Measurements from ENCODE around the gene TCP11. TPM values are rescaled to one million over a fixed set of nuclear protein-coding genes. Genes with fewer than 3 reads are reported as not detected.

The TCP11 gene
- 0.05 and 0.16 TPM in 2 replicates for polyA plus RNA-seq (2012; rRNA removed)
- polyA plus RNA-seq (2012; cell fraction: cytosol; rRNA removed), result 0.04 and 0.13 TPM in 2 replicates
- polyA plus RNA-seq (2012; cell fraction: nucleus; rRNA removed), result 0.08 and 0.18 TPM in 2 replicates

- no peak within 1 kb of the TSS for H2AFZ ChIP-seq (ENCODE audit: low read depth)
- H3K4me3 ChIP-seq (ENCODE audit: low read depth in 2 of 2, low read length in 1 of 2), result no peak within 1 kb of the TSS
- no peak within 1 kb of the TSS for H3K9ac ChIP-seq
- H3K79me2 ChIP-seq (ENCODE audit: insufficient read depth), result no peaks in the 10 kb centered on the region
- ChIA-PET POLR2A (no interaction called here), CTCF (interaction anchor here (1.3 to 5.2 kb wide), 8 partner anchors 9 to 251 kb away, joined by 3 to 108 read pairs (median 4); no protein-coding TSS in a partner anchor)
- H3K9me3 ChIP-seq, result no peaks in the 10 kb centered on the region
- no peak within 1 kb of the TSS for H3K4me2 ChIP-seq
- 94% methylated on average over 17 of the region's 69 CpGs for WGBS (ENCODE audit: low lambda C conversion rate)
- no peaks in the 10 kb centered on the region for H3K36me3 ChIP-seq (replicated peaks in 1 of 2; ENCODE audit: control insufficient read depth in 1 of 2, insufficient read depth in 2 of 2, low read length in 1 of 2)
- H3K27me3 ChIP-seq (ENCODE audit: insufficient read depth), result no peaks in the 10 kb centered on the region
- no peaks in the 10 kb centered on the region for H4K20me1 ChIP-seq (ENCODE audit: insufficient read depth)
- peak; percentile 26 for DNase-seq
- no peaks in the 10 kb centered on the region for H3F3A ChIP-seq (replicated peaks; ENCODE audit: insufficient read depth)
- H3K27ac ChIP-seq (ENCODE audit: low read depth in 2 of 2, low read length in 1 of 2), result no peak within 1 kb of the TSS
- TF ChIP-seq MXI1 (IDR thresholded peaks at IDR 0.05; ENCODE audit: low read depth, low read length), result no peak
- TF ChIP-seq FOXM1 (IDR thresholded peaks at IDR 0.05; ENCODE audit: low read depth), result no peak
- no peak for TF ChIP-seq MAX (IDR thresholded peaks at IDR 0.05; ENCODE audit: low read depth)
- no peak for TF ChIP-seq ELF1 (IDR thresholded peaks at IDR 0.05)
- TF ChIP-seq TEAD4 (IDR thresholded peaks at IDR 0.05; ENCODE audit: borderline replicate concordance, insufficient read depth), result no peak
- no peak for TF ChIP-seq USF1 (IDR thresholded peaks at IDR 0.05; ENCODE audit: borderline replicate concordance, low read depth)
- TF ChIP-seq EZH2phosphoT487 (IDR thresholded peaks at IDR 0.05; ENCODE audit: borderline replicate concordance, low read depth), result no peak
- TF ChIP-seq TAF1 (IDR thresholded peaks at IDR 0.05; ENCODE audit: borderline replicate concordance, low read depth, low read length), result no peak
- TF ChIP-seq, protein P1, sequence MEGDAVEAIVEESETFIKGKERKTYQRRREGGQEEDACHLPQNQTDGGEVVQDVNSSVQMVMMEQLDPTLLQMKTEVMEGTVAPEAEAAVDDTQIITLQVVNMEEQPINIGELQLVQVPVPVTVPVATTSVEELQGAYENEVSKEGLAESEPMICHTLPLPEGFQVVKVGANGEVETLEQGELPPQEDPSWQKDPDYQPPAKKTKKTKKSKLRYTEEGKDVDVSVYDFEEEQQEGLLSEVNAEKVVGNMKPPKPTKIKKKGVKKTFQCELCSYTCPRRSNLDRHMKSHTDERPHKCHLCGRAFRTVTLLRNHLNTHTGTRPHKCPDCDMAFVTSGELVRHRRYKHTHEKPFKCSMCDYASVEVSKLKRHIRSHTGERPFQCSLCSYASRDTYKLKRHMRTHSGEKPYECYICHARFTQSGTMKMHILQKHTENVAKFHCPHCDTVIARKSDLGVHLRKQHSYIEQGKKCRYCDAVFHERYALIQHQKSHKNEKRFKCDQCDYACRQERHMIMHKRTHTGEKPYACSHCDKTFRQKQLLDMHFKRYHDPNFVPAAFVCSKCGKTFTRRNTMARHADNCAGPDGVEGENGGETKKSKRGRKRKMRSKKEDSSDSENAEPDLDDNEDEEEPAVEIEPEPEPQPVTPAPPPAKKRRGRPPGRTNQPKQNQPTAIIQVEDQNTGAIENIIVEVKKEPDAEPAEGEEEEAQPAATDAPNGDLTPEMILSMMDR (IDR thresholded peaks at IDR 0.05), result no peak
- TF ChIP-seq NFIC (IDR thresholded peaks at IDR 0.05; ENCODE audit: borderline replicate concordance), result no peak
- no peak for TF ChIP-seq RFX5 (IDR thresholded peaks at IDR 0.05; ENCODE audit: low read length)
- TF ChIP-seq, protein P2, sequence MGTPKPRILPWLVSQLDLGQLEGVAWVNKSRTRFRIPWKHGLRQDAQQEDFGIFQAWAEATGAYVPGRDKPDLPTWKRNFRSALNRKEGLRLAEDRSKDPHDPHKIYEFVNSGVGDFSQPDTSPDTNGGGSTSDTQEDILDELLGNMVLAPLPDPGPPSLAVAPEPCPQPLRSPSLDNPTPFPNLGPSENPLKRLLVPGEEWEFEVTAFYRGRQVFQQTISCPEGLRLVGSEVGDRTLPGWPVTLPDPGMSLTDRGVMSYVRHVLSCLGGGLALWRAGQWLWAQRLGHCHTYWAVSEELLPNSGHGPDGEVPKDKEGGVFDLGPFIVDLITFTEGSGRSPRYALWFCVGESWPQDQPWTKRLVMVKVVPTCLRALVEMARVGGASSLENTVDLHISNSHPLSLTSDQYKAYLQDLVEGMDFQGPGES (IDR thresholded peaks at IDR 0.05; ENCODE audit: low read depth, low read length), result no peak
- TF ChIP-seq NRF1 (IDR thresholded peaks at IDR 0.05; ENCODE audit: low read depth, low read length), result no peak
- no peak for TF ChIP-seq RCOR1 (IDR thresholded peaks at IDR 0.05; ENCODE audit: low read length)
- TF ChIP-seq POLR2AphosphoS5 (IDR thresholded peaks at IDR 0.05; ENCODE audit: low read depth, low read length), result no peak
- TF ChIP-seq CHD2 (IDR thresholded peaks at IDR 0.05; ENCODE audit: low read length, partially characterized antibody), result no peak
- TF ChIP-seq SMC3 (IDR thresholded peaks at IDR 0.05; ENCODE audit: low read depth, low read length), result no peak
- TF ChIP-seq, protein P3, sequence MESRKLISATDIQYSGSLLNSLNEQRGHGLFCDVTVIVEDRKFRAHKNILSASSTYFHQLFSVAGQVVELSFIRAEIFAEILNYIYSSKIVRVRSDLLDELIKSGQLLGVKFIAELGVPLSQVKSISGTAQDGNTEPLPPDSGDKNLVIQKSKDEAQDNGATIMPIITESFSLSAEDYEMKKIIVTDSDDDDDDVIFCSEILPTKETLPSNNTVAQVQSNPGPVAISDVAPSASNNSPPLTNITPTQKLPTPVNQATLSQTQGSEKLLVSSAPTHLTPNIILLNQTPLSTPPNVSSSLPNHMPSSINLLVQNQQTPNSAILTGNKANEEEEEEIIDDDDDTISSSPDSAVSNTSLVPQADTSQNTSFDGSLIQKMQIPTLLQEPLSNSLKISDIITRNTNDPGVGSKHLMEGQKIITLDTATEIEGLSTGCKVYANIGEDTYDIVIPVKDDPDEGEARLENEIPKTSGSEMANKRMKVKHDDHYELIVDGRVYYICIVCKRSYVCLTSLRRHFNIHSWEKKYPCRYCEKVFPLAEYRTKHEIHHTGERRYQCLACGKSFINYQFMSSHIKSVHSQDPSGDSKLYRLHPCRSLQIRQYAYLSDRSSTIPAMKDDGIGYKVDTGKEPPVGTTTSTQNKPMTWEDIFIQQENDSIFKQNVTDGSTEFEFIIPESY (IDR thresholded peaks at IDR 0.05; ENCODE audit: borderline replicate concordance, low read depth), result no peak
- H3K4me1 ChIP-seq (ENCODE audit: control insufficient read depth in 1 of 2, insufficient read depth in 2 of 2, low read depth in 1 of 2, low read length in 1 of 2), result no peaks in the 10 kb centered on the region
- no peaks in the 10 kb centered on the region for H3K9me2 ChIP-seq
Measured at GRCh38 chr6:35141007-35141655, at the start of gene TCP11. Gene TCP11, minus strand, starts transcription at chr6:35141339. Its CDS starts 469 bp downstream, at chr6:35140870.

Measured in SK-N-SH (cell line).